OCI-LY7 (cell line): ENCODE measurements around the gene PTPRM. TPM values are rescaled to one million over a fixed set of nuclear protein-coding genes. Genes with fewer than 3 reads are reported as not detected.

Source experiments
- BruUV-seq: library from RNA; stranded (reverse); fragments of 400-500 nt; replicated peaks from 2 replicates; lab custom pipeline; 2021; lab: Mats Ljungman, UMichigan
- CTCF ChIA-PET: fragments of 300-600 bp; sonication (Branson Sonifier 250); formaldehyde crosslinking; loops from one replicate; lab custom pipeline; 2022; ENCODE audit warnings: antibody characterized with exemption; ENCODE audit not compliant: unreplicated experiment; lab: Charles Lee
- POLR2A ChIA-PET: fragments of 300-600 bp; sonication (Branson Sonifier 250); formaldehyde crosslinking; loops from one replicate; lab custom pipeline; 2022; ENCODE audit warnings: antibody characterized with exemption; lab: Charles Lee
- DNase-seq: peaks from one replicate; pipeline ENCODE4 v3.0.0-alpha.2; 2015; ENCODE audit warnings: low spot score
- H2AFZ ChIP-seq: fragments of 200-600 bp; sonication (generic), shearing (Covaris generic); 2 replicates; pipeline ENCODE4 v1.6.1; 2014; ENCODE audit warnings: mild to moderate bottlenecking, antibody characterized with exemption, low read length, moderate library complexity
- H3K27ac ChIP-seq: fragments of 200-600 bp; sonication (generic); 2 replicates; pipeline ENCODE4 v1.5.1; 2014; ENCODE audit warnings: mixed run types, low read depth, mild to moderate bottlenecking, moderate library complexity, low read length, inconsistent platforms; ENCODE audit not compliant: poor library complexity, severe bottlenecking
- H3K36me3 ChIP-seq: fragments of 200-600 bp; sonication (generic); 2 replicates; pipeline ENCODE4 v1.6.1; 2014; ENCODE audit warnings: mild to moderate bottlenecking, antibody characterized with exemption, low read length, moderate library complexity, mixed read lengths; ENCODE audit not compliant: insufficient read depth
- H3K4me1 ChIP-seq: fragments of 200-600 bp; sonication (generic); 2 replicates; pipeline ENCODE4 v1.5.1; 2014; ENCODE audit warnings: mild to moderate bottlenecking, low read length; ENCODE audit not compliant: insufficient read depth, poor library complexity, severe bottlenecking
- H3K4me2 ChIP-seq: fragments of 200-600 bp; sonication (generic); 2 replicates; pipeline ENCODE4 v1.6.1; 2014; ENCODE audit warnings: mild to moderate bottlenecking, low read length
- H3K4me3 ChIP-seq: fragments of 200-600 bp; sonication (generic); 2 replicates; pipeline ENCODE4 v1.5.1; 2014; ENCODE audit warnings: mild to moderate bottlenecking, low read depth, low read length; ENCODE audit not compliant: poor library complexity, severe bottlenecking
- H3K79me2 ChIP-seq: fragments of 200-600 bp; sonication (generic); 2 replicates; pipeline ENCODE4 v1.6.1; 2016; ENCODE audit warnings: low read depth, mild to moderate bottlenecking, low read length, moderate library complexity, mixed read lengths; ENCODE audit not compliant: insufficient read depth
- H3K9me2 ChIP-seq: fragments of 200-600 bp; sonication (generic); 2 replicates; pipeline ENCODE4 v1.6.1; 2016; ENCODE audit warnings: mild to moderate bottlenecking, low read length, mixed read lengths; ENCODE audit not compliant: insufficient read depth
- H3K9me3 ChIP-seq: fragments of 200-600 bp; sonication (generic); 2 replicates; pipeline ENCODE4 v1.6.1; 2014; ENCODE audit warnings: mild to moderate bottlenecking, mixed run types, low read length, mixed read lengths
- H4K20me1 ChIP-seq: fragments of 200-600 bp; sonication (generic); 2 replicates; pipeline ENCODE4 v1.6.1; 2014; ENCODE audit warnings: mild to moderate bottlenecking, antibody characterized with exemption, low read length, moderate library complexity, mixed read lengths; ENCODE audit not compliant: insufficient read depth
- CTCF ChIP-seq: fragments of 200-600 bp; sonication (generic); conservative IDR thresholded peaks from 2 replicates; pipeline ENCODE4 v1.5.1; 2014; ENCODE audit warnings: mild to moderate bottlenecking, antibody characterized with exemption, low read length, moderate library complexity, mixed read lengths
- EZH2phosphoT487 ChIP-seq: fragments of 200-600 bp; sonication (generic); IDR thresholded peaks from 2 replicates; pipeline ENCODE4 v1.6.1; 2018; ENCODE audit warnings: low read depth, borderline replicate concordance, mild to moderate bottlenecking, mixed run types, antibody characterized with exemption, low read length, moderate library complexity, mixed read lengths
- intact Hi-C: fragments of 100-400 bp; cut with micrococcal nuclease; formaldehyde crosslinking; loops from one replicate; pipeline ENCODE4 v1.10.0; 2022; ENCODE audit not compliant: unreplicated experiment
- total RNA-seq, 2 experiments: library from RNA; depleted of rRNA in 1 of 2; stranded (reverse); fragments of >200 nt in 1 of 2; shearing (Covaris generic) in 1 of 2; gene quantifications; 2 replicates each; pipeline ENCODE4 v1.2.3, GENCODE V29; 2014 to 2022

PTPRM gene
- total RNA-seq, 2 experiments from 2014 or later = not detected

- Histone ChIP-seq H3K9me3 (no peaks in the 10 kb centered on the region), H2AFZ (no peak overlapping the region), H3K79me2 (no peaks in the 10 kb centered on the region), H3K9me2 (no peaks in the 10 kb centered on the region), H3K27ac (no peak overlapping the region), H3K36me3 (no peaks in the 10 kb centered on the region), H3K4me3 (no peak overlapping the region), H4K20me1 (no peaks in the 10 kb centered on the region), H3K4me1 (no peaks in the 10 kb centered on the region), H3K4me2 (no peak overlapping the region)
- no TSS peak for BruUV-seq
- POLR2A ChIA-PET = no interaction called here
- intact Hi-C loops = no loop called here
- TF ChIP-seq CTCF (no peak), EZH2phosphoT487 (no peak)
- no peak for DNase-seq
- CTCF ChIA-PET = no interaction called here
Measured at GRCh38 chr18:7566244-7566566, 911 bp upstream of the PTPRM start.

- BruUV-seq = no TSS peak
- no peak for TF ChIP-seq EZH2phosphoT487
- no peak for TF ChIP-seq CTCF
- DNase-seq = no peak
- Histone ChIP-seq H3K27ac (no peak overlapping the region), H3K9me2 (no peaks in the 10 kb centered on the region), H3K9me3 (no peaks in the 10 kb centered on the region), H4K20me1 (no peaks in the 10 kb centered on the region), H3K36me3 (no peaks in the 10 kb centered on the region), H3K79me2 (no peaks in the 10 kb centered on the region), H3K4me3 (no peak overlapping the region), H2AFZ (no peak overlapping the region), H3K4me2 (no peak overlapping the region), H3K4me1 (no peaks in the 10 kb centered on the region)
- ChIA-PET CTCF (no interaction called here), POLR2A (no interaction called here)
- intact Hi-C loops = no loop called here
Measured at GRCh38 chr18:7567474-7568425, 634 bp downstream of the PTPRM start.

GRCh38 chr18:7568426-7568825 lies 1.3 kb downstream of the PTPRM start:
- CTCF ChIA-PET = no interaction called here

More at GRCh38 chr18:7568426-7568825, 1.3 kb downstream of the PTPRM start:
- POLR2A ChIA-PET = no interaction called here
- DNase-seq = no peak
- Histone ChIP-seq H2AFZ (no peak overlapping the region), H3K27ac (no peak overlapping the region), H3K4me2 (no peak overlapping the region), H3K4me3 (no peak overlapping the region), H3K9me2 (no peaks in the 10 kb centered on the region), H3K9me3 (no peaks in the 10 kb centered on the region), H3K36me3 (no peaks in the 10 kb centered on the region), H4K20me1 (no peaks in the 10 kb centered on the region), H3K4me1 (no peaks in the 10 kb centered on the region), H3K79me2 (no peaks in the 10 kb centered on the region)
- no TSS peak for BruUV-seq
- intact Hi-C loops = no loop called here
- TF ChIP-seq CTCF = no peak
- TF ChIP-seq EZH2phosphoT487 = no peak
